Cardiac fibroblast (primary cell): ENCODE data around the gene CASZ1.

Experiments
- DNase-seq, 2 donors: peaks; one replicate each; pipeline versions ENCODE4 v3.0.0 to v3.0.0-alpha.2; 2010; ENCODE audit warnings: low read depth in 2 of 2
- H3K4me3 ChIP-seq, 2 donors: replicated peaks in 1 of 2; 1 replicate in 1 of 2; 2 replicates in 1 of 2; pipeline ENCODE4 v1.5.1; 2011; ENCODE audit warnings: low read depth in 2 of 2, low read length in 2 of 2, mild to moderate bottlenecking in 2 of 2, moderate library complexity in 1 of 2
- CTCF ChIP-seq: IDR thresholded peaks from one replicate; pipeline ENCODE4 v1.5.1; 2011; ENCODE audit warnings: low read depth, mild to moderate bottlenecking, low read length, inconsistent platforms

CASZ1 gene

GRCh38 chr1:10753299-10753698 lies 43.1 kb downstream of the CASZ1 start:
- no peak for TF ChIP-seq CTCF
- H3K4me3 ChIP-seq: no peak overlapping the region
- no peak for DNase-seq

- H3K4me3 ChIP-seq: no peak overlapping the region
- no peak for TF ChIP-seq CTCF
- DNase-seq: no peak
Measured at GRCh38 chr1:10751561-10752085, 44.8 kb downstream of the CASZ1 start.

GRCh38 chr1:10751160-10751559 lies 45.3 kb downstream of the CASZ1 start:
- TF ChIP-seq CTCF: no peak
- no peak overlapping the region for H3K4me3 ChIP-seq
- DNase-seq: no peak

- no peak for TF ChIP-seq CTCF
- no peak for DNase-seq
- no peak overlapping the region for H3K4me3 ChIP-seq
Measured at GRCh38 chr1:10745886-10746455, 50.5 kb downstream of the CASZ1 start.

GRCh38 chr1:10745383-10745782 lies 51.1 kb downstream of the CASZ1 start:
- TF ChIP-seq CTCF: no peak
- no peak for DNase-seq

GRCh38 chr1:10744654-10745238 lies 51.7 kb downstream of the CASZ1 start:
- no peak for TF ChIP-seq CTCF
- no peak overlapping the region for H3K4me3 ChIP-seq
- no peak for DNase-seq

More at GRCh38 chr1:10745383-10745782, 51.1 kb downstream of the CASZ1 start:
- H3K4me3 ChIP-seq: no peak overlapping the region
